Posterior cingulate gyrus (tissue), 11 donors: ENCODE data around the gene SASH3.
"Not testable (repeated sequence)": the region's sequence is repeated elsewhere in the genome, so short reads cannot be mapped to it uniquely, and the experiment has no call there.

Experiments used
- DNase-seq, 10 donors: peaks; one replicate each; pipeline versions ENCODE4 v3.0.0 to v3.0.0-alpha.2; 2020 to 2021; ENCODE audit warnings: mixed read lengths in 3 of 10
- intact Hi-C: fragments of 100-400 bp; cut with DNase I; formaldehyde crosslinking; loops from one replicate; pipeline ENCODE4 v1.15.1; 2023

SASH3 gene

DNA sequence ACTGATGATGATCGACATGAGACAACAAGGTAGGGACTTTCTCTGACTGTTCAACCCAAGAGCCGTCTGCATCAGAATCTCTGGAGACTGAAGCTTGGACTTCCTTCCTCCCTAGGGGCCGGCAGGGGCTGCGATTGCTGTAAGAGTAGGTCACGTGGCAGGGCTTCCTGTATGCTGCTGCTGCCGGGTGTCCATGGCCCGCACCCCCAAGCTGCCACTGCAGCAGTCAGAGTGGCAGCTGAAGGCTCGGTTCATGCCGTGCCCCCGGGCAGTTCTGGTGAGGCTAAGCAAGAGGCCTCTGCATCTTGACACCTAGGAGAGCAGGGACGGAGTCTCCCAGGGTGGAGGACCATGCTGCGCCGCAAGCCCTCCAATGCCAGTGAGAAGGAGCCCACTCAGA, at the start of gene SASH3:
Gene SASH3, plus strand, starts transcription at position 203 of the 400 bp plus-strand sequence. Its CDS starts 149 bp downstream, at position 352.
- DNase-seq = peak in 2 of 10 donors; percentile 81 to 84
- intact Hi-C loops = no loop called here

DNA sequence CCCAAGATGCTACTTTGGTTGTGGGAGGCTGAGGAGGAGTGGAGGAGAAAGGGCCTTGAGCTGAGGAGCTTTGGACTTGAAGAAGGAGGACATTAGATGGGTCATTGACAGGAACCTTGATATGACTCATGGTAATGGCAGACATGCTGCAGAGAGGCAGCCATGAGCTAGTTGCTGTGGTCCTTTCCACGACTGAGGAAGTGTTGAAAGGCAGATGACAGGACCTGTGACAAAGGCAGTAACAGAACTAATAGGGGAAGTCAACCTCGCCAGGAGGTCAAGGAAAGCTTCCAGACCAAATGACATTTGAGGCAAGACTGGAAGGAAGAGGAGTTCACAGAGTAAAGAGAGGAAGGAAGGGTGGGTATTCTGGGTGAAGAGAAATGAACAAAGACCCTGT, 48.5 kb upstream of the SASH3 start:
- intact Hi-C loops = no loop called here
- no peak for DNase-seq

DNA sequence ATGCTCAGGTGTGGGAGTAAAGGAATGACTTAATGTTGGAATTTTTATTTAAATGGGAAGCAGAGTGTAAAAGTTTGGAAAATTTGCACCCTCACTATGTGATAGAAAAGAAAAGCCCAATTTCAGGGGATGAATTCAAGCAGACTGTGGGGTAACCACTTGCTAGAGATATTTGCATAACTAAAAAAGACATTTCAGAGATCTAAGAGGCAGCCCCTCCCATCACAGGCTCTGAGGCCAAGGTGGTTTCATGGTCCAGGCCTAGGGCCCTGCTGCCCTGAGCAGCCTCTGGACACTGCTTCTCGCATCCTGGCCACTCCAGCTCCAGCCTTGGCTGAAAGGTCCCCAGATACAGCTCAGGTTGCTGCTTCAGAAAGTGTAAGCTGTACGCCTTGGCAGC, 46.9 kb upstream of the SASH3 start:
- no peak for DNase-seq
- intact Hi-C loops = no loop called here

- DNase-seq = no peak
- intact Hi-C loops = no loop called here
Observed at GRCh38 chrX:129733335-129733734, 46.4 kb upstream of the SASH3 start.

DNA sequence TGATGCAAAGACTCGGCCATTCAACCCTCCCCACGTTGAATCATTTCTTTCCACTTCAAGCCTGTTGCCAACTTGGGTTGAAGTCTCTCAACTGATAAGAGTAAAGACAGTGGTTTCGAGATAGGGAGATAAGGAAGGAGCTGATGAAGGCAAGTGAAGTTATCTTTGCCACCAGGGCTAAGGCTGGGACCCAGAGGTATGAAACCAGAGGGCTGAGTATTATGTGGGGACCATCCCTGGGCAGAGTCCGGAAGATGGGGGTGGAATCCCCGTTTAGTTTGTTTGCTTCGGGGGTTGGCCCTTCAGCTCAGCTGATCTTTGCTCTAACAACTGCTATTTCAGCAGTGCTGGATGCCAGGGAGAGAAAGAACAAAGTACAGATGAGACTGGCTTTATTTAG, 43.3 kb upstream of the SASH3 start:
- intact Hi-C loops = no loop called here
- DNase-seq = peak in 1 of 10 donors; percentile 17

GRCh38 chrX:129737916-129738315, 41.8 kb upstream of the SASH3 start:
- intact Hi-C loops = no loop called here
- peak in 1 of 10 donors; percentile 20 for DNase-seq

GRCh38 chrX:129738466-129739308, 41.1 kb upstream of the SASH3 start, which contains the start of gene XPNPEP2:
TSS of gene XPNPEP2 (plus strand) at chrX:129738979. CDS start at chrX:129739214, 235 bp downstream.
- DNase-seq = peak in 1 of 10 donors; percentile 57

GRCh38 chrX:129739578-129739977, 40.2 kb upstream of the SASH3 start:
- intact Hi-C loops = no loop called here
- no peak for DNase-seq

More at GRCh38 chrX:129738466-129739308, 41.1 kb upstream of the SASH3 start, which contains the start of gene XPNPEP2:
- intact Hi-C loops = no loop called here

DNA sequence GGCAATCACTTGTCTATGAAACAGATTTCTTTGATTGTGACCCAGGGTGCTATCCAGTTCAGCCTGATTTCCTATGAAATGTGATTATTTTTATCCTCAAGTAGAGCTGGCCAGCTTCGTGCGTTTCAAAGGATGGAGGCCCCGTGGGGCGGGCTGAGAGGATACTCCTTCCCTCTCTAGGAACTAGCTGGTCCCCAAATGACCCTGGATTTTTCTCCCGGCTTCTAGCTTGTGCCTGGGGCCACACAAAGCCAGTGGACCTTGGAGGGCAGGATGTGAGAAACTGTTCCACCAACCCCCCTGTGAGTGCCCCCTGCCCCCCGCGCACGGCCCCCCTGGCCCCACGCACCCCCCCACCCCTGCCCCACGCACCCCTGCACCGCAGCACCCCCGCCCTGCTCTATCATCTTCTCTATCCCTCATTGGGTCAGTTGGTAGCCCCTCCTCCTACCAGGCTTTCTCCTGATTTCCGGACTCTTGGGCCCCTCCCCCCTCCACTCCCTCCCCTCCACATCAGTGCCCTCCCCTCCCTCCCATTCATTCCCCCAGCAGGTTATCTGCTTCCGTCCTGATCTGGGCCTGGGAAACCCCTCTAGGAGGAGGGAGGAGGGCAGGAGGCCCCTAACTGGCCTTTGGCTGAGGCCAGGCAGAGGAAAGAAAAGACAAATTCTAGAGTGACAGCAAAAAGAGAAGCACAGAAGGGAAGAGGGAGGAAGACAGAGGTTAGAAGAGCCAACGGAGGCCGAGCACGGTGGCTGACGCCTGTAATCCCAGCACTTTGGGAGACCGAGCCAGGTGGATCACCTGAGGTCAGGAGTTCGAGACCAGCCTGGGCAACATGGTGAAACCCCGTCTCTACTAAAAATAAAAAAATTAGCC, 37.6 kb upstream of the SASH3 start:
- peak in 1 of 10 donors; percentile 36 for DNase-seq

DNA sequence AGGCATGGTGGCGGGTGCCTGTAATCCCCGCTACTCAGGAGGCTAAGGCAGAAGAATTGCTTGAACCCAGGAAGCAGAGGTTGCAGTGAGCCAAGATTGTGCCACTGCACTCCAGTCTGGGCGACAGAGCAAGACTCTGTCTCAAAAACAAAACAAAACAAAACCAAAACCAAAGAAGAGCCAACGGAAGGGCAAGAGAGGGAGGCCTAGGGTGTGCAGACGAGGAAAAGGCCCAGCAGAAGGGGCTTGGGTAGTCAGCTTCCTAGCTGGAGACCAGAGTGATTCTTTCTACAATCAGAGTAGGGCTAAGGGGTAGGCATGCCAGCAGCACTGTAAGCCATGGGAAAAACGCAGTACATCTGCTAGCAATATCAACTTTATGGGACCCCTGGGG, 37.0 kb upstream of the SASH3 start:
- intact Hi-C loops = not testable (repeated sequence)
- DNase-seq = peak in 1 of 10 donors; percentile 34

More for the DNA sequence above, 37.6 kb upstream of the SASH3 start:
- intact Hi-C loops = no loop called here

DNA sequence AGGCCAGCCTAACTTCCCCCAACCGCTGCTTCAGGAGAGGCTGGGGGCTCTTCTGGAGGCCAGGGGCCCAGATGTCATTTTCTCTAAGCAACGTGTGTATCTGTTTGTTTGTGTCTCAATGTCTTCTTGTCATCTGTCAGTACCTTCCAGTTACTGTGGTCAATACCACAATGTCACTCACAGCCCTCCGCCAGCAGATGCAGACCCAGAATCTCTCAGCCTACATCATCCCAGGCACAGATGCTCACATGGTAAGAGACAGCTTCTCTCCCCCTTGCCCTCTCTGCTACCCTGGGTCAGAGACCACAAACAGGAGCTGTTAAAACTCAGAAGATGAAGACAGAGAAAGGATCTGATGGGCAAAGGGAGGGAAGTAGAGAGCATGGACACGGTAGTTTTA, 35.9 kb upstream of the SASH3 start:
- no peak for DNase-seq
- intact Hi-C loops = no loop called here

- DNase-seq = peak in 1 of 10 donors; percentile 14
Observed at GRCh38 chrX:129744861-129745321, 34.9 kb upstream of the SASH3 start.

DNA sequence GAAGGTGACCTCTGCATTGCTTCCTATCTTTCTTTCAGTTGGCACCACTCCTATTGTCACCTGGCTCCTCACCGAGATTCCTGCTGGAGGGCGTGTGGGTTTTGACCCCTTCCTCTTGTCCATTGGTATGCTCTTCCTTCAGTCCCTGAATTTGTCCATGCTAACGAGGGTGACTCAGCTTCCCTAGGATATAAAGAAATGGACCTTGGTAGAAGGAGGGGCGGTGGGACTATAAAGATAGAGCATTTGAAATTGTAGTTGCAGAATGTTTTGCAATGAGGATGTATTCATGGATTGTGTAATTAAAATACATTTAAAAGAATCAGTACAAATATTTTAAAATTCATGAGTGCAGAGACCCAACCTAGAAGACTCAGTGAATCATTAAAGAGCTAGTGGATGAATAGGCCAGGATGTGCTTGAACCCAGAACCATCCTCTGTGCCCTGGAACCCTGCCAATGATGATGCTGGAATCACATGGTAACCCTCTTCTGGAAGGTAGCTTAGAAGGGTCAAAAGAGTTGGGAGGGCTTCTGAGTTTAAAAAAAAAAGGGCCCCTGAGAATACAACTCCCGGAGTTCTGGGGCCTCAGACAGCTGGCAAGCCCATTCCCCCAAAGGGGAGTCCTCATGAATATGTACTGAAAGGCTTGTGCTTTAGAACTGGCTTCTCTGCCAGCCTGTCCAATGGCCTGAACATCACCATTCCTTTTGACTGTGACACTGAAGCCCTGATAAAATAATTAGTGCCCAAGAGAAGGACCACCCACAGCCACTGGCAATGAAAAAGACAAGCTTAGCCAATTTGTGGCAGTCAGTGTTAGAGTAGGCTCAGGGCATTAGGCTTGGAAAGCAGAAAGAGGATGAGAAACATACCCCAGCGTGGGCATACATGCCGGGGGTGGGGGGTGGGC, 32.9 kb upstream of the SASH3 start:
- intact Hi-C loops = no loop called here

More at GRCh38 chrX:129744861-129745321, 34.9 kb upstream of the SASH3 start:
- intact Hi-C loops = no loop called here

DNA sequence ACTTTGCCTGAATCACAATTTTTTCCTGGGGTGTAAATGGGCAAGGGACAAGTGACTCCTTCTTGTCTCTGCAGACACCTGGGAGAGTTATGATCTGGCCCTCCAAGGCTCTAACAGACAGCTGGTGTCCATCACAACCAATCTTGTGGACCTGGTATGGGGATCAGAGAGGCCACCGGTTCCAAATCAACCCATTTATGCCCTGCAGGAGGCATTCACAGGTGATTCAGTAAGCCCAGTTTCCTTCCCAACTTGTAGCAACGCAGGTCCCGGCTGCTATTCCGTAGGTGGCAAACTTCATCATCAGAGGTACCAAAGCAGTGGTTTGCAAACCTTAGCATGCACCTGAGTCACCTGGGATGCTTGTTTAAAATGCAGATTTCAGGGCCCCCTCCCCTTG, 32.2 kb upstream of the SASH3 start:
- intact Hi-C loops = no loop called here
- DNase-seq = peak in 1 of 10 donors; percentile 22

More for the DNA sequence above, 32.9 kb upstream of the SASH3 start:
- peak in 1 of 10 donors; percentile 5 for DNase-seq

GRCh38 chrX:129748305-129748704, 31.4 kb upstream of the SASH3 start:
- intact Hi-C loops = no loop called here

DNA sequence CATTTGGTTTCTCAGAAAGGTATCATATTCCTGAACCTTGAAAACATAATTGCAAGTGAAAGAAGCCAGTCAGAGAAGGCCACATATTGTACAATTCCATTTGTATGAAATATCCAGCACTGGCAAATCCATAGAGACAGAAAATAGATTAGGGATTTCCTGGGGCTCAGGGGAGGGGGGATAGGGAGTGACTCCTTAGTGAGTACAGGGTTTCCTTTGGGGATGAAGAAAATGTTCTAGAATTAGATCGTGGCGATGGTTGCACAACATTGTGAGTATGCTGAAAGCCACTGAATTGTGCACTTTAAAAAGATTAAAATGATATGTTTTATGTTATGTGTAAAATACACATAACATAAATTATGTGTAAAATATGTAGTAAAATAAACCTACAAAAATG, 30.7 kb upstream of the SASH3 start:
- no peak for DNase-seq
- intact Hi-C loops = no loop called here

More at GRCh38 chrX:129748305-129748704, 31.4 kb upstream of the SASH3 start:
- no peak for DNase-seq

DNA sequence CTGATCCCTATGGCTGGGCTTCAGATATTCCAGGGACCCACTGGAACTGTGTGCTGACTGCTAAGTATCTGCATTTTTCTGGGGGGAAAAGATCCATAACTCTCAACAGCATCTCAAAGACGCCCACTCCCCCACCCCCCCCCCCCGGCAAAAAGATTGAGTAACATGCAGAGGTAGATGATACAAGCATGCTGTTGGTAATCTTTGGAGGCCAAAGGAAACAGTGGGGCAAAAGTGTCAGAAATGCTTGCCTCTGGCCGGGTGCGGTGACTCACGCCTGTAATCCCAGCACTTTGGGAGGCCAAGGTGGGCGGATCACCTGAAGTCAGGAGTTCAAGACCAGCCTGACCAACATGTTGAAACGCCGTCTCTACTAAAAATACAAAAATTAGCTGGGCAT, 28.8 kb upstream of the SASH3 start:
- no peak for DNase-seq
- intact Hi-C loops = no loop called here

DNA sequence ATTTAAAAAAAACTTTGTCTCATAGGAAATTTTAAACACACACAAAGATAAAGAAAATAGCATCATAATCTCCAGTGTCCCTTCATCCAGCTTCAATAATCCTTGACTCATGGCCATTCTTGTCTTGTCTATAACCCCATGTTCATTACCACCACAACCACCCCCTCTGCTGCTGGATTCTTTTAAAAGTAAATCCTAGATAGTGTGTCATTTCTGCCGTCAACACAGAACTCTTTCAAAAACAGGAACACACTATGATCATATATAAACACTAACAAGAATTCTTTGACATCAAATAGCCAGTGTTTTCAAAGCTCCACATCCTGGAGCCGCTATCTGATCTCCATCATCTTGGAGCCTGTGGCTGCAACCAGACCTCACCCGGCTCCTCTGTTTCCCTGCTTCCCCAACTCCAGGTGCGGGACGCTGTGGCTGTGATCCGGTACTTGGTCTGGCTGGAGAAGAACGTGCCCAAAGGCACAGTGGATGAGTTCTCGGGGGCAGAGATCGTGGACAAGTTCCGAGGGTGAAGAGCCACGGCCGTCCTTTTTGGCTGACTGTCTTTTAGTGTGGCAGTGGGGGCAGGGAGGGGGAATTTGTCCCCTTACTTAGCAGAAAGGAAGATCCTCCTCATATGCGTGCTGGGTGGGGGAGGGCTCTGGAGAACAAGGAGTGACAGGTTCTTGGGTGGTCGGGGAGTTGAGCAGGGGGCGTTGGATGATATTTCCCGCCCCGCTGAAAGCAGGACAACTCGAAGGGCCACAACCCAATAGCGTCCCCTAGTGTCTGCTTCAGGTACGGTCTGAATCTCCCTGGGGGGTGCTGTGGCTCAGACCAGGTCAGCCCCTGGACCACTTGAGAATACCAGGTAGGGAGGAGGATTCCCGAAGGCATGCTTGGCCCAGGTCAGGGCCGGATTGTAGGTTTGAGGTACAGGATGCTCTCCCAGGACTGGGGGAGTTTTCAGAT, 25.4 kb upstream of the SASH3 start:
- DNase-seq = peak in 1 of 10 donors; percentile 76
- intact Hi-C loops = no loop called here
